HUES64 (cell line): Measurements from ENCODE around the gene CPSF6.
A peak's percentile ranks its signal among the peaks of the same experiment; 100 is the strongest.

ENCODE experiments used
- H3K27ac ChIP-seq: 2 replicates; pipeline ENCODE4 v1.7.0; 2013; ENCODE audit warnings: low read depth, low read length, inconsistent platforms
- H3K27me3 ChIP-seq: 2 replicates; pipeline ENCODE4 v1.6.1; 2013; ENCODE audit warnings: mild to moderate bottlenecking, low read length; ENCODE audit not compliant: insufficient read depth
- H3K36me3 ChIP-seq: 2 replicates; pipeline ENCODE4 v1.6.1; 2013; ENCODE audit warnings: mild to moderate bottlenecking, low read length; ENCODE audit not compliant: insufficient read depth
- H3K4me1 ChIP-seq: 2 replicates; pipeline ENCODE4 v1.6.1; 2013; ENCODE audit warnings: mild to moderate bottlenecking, low read length, moderate library complexity; ENCODE audit not compliant: insufficient read depth
- H3K4me3 ChIP-seq: 2 replicates; pipeline ENCODE4 v1.5.1; 2013; ENCODE audit warnings: mild to moderate bottlenecking, low read length, moderate library complexity
- H3K9ac ChIP-seq: 2 replicates; pipeline ENCODE4 v1.6.1; 2013; ENCODE audit warnings: mild to moderate bottlenecking, low read depth, low read length
- H3K9me3 ChIP-seq: 2 replicates; pipeline ENCODE4 v1.6.1; 2013; ENCODE audit warnings: low read depth, low read length; ENCODE audit not compliant: insufficient read depth
- WGBS: fragments of 150-250, 120-280 bp; methylation state at CpG from one replicate; pipeline ENCODE4 v1.1.7; 2013; ENCODE audit warnings: missing lambda C conversion rate; 5-methylcytosine and 5-hydroxymethylcytosine counted together

Gene CPSF6

GRCh38 chr12:69239922-69240630 lies 707 bp downstream of the CPSF6 start:
- H3K9ac ChIP-seq: peak overlapping the region; percentile 97
- under 1% methylated on average over 67 of the region's 68 CpGs for WGBS
- peaks cover 15% of the 10 kb centered on the region for H3K36me3 ChIP-seq
- peak overlapping the region; percentile 83 for H3K4me3 ChIP-seq
- H3K27me3 ChIP-seq: no peaks in the 10 kb centered on the region
- H3K4me1 ChIP-seq: peaks cover 26% of the 10 kb centered on the region
- peak overlapping the region; percentile 95 for H3K27ac ChIP-seq
- H3K9me3 ChIP-seq: no peaks in the 10 kb centered on the region

GRCh38 chr12:69240631-69240995 lies 1.2 kb downstream of the CPSF6 start:
- H3K27me3 ChIP-seq: no peaks in the 10 kb centered on the region
- H3K9ac ChIP-seq: peak overlapping the region; percentile 97
- H3K27ac ChIP-seq: peak overlapping the region; percentile 95; the same call in 1 of the 2 replicates
- 0% methylated on average over 7 of the region's 11 CpGs for WGBS
- peak overlapping the region; percentile 83 for H3K4me3 ChIP-seq
- peaks cover 28% of the 10 kb centered on the region for H3K4me1 ChIP-seq
- peaks cover 15% of the 10 kb centered on the region for H3K36me3 ChIP-seq
- H3K9me3 ChIP-seq: no peaks in the 10 kb centered on the region

GRCh38 chr12:69241438-69242092 lies 2.2 kb downstream of the CPSF6 start:
- H3K36me3 ChIP-seq: peaks cover 15% of the 10 kb centered on the region
- no peaks in the 10 kb centered on the region for H3K9me3 ChIP-seq
- H3K9ac ChIP-seq: peak overlapping the region; percentile 97; the same call in 1 of the 2 replicates
- H3K27me3 ChIP-seq: no peaks in the 10 kb centered on the region
- H3K27ac ChIP-seq: no peak overlapping the region
- peaks cover 28% of the 10 kb centered on the region for H3K4me1 ChIP-seq
- 19% methylated on average over 3 of the region's 5 CpGs for WGBS
- peak overlapping the region; percentile 83 for H3K4me3 ChIP-seq

- Histone ChIP-seq H3K9me3 (no peaks in the 10 kb centered on the region), H3K27ac (no peak overlapping the region), H3K36me3 (peaks cover 27% of the 10 kb centered on the region), H3K9ac (no peak overlapping the region), H3K27me3 (no peaks in the 10 kb centered on the region), H3K4me1 (peaks cover 35% of the 10 kb centered on the region), H3K4me3 (no peak overlapping the region)
- 95% methylated on average over 6 of the region's 7 CpGs for WGBS
These were observed 4.0 kb downstream of the CPSF6 start for GRCh38 chr12:69243099-69244084.

- Histone ChIP-seq H3K27ac (no peak overlapping the region), H3K4me1 (peaks cover 53% of the 10 kb centered on the region), H3K9ac (no peak overlapping the region), H3K36me3 (peaks cover 47% of the 10 kb centered on the region), H3K9me3 (no peaks in the 10 kb centered on the region), H3K4me3 (no peak overlapping the region), H3K27me3 (no peaks in the 10 kb centered on the region)
- 93% methylated on average over 2 of the region's 3 CpGs for WGBS
These were observed 8.1 kb downstream of the CPSF6 start for GRCh38 chr12:69247268-69248018.

- Histone ChIP-seq H3K9me3 (no peaks in the 10 kb centered on the region), H3K4me1 (peaks cover 38% of the 10 kb centered on the region), H3K27me3 (no peaks in the 10 kb centered on the region), H3K27ac (peak overlapping the region; percentile 23; the same call in 1 of the 2 replicates), H3K9ac (no peak overlapping the region), H3K36me3 (peaks cover 78% of the 10 kb centered on the region), H3K4me3 (no peak overlapping the region)
- 54% methylated on average over 1 of the region's 1 CpG for WGBS
These were observed 12.7 kb downstream of the CPSF6 start for GRCh38 chr12:69252033-69252432.

GRCh38 chr12:69254046-69254445 lies 14.7 kb downstream of the CPSF6 start:
- Histone ChIP-seq H3K4me1 (peaks cover 27% of the 10 kb centered on the region), H3K36me3 (peaks cover 82% of the 10 kb centered on the region), H3K27ac (no peak overlapping the region), H3K4me3 (no peak overlapping the region), H3K9me3 (no peaks in the 10 kb centered on the region), H3K27me3 (no peaks in the 10 kb centered on the region), H3K9ac (no peak overlapping the region)

GRCh38 chr12:69254862-69255261 lies 15.5 kb downstream of the CPSF6 start:
- no peaks in the 10 kb centered on the region for H3K27me3 ChIP-seq
- H3K4me3 ChIP-seq: no peak overlapping the region
- H3K9ac ChIP-seq: no peak overlapping the region
- H3K9me3 ChIP-seq: no peaks in the 10 kb centered on the region
- H3K36me3 ChIP-seq: peaks cover 90% of the 10 kb centered on the region
- 100% methylated on average over 2 of the region's 2 CpGs for WGBS
- no peak overlapping the region for H3K27ac ChIP-seq
- H3K4me1 ChIP-seq: peaks cover 19% of the 10 kb centered on the region

GRCh38 chr12:69258655-69259054 lies 19.3 kb downstream of the CPSF6 start:
- no peaks in the 10 kb centered on the region for H3K27me3 ChIP-seq
- H3K4me1 ChIP-seq: no peaks in the 10 kb centered on the region
- 93% methylated on average over 10 of the region's 10 CpGs for WGBS
- H3K27ac ChIP-seq: no peak overlapping the region
- no peak overlapping the region for H3K9ac ChIP-seq
- H3K36me3 ChIP-seq: peaks cover 100% of the 10 kb centered on the region
- no peak overlapping the region for H3K4me3 ChIP-seq
- no peaks in the 10 kb centered on the region for H3K9me3 ChIP-seq

- WGBS: 95% methylated on average over 20 of the region's 20 CpGs
- Histone ChIP-seq H3K9me3 (no peaks in the 10 kb centered on the region), H3K9ac (no peak overlapping the region), H3K27me3 (no peaks in the 10 kb centered on the region), H3K36me3 (peaks cover 100% of the 10 kb centered on the region), H3K4me3 (no peak overlapping the region), H3K4me1 (no peaks in the 10 kb centered on the region), H3K27ac (no peak overlapping the region)
These were observed 23.1 kb downstream of the CPSF6 start for GRCh38 chr12:69262264-69262974.
